GM21390 (cell line): ENCODE measurements around the gene PNPLA7.

Experiments used
- ATAC-seq: cut with Tn5 transposase; IDR thresholded peaks from one replicate; pipeline ENCODE4 v1.9.1; 2021; ENCODE audit not compliant: unreplicated experiment

Gene PNPLA7

DNA sequence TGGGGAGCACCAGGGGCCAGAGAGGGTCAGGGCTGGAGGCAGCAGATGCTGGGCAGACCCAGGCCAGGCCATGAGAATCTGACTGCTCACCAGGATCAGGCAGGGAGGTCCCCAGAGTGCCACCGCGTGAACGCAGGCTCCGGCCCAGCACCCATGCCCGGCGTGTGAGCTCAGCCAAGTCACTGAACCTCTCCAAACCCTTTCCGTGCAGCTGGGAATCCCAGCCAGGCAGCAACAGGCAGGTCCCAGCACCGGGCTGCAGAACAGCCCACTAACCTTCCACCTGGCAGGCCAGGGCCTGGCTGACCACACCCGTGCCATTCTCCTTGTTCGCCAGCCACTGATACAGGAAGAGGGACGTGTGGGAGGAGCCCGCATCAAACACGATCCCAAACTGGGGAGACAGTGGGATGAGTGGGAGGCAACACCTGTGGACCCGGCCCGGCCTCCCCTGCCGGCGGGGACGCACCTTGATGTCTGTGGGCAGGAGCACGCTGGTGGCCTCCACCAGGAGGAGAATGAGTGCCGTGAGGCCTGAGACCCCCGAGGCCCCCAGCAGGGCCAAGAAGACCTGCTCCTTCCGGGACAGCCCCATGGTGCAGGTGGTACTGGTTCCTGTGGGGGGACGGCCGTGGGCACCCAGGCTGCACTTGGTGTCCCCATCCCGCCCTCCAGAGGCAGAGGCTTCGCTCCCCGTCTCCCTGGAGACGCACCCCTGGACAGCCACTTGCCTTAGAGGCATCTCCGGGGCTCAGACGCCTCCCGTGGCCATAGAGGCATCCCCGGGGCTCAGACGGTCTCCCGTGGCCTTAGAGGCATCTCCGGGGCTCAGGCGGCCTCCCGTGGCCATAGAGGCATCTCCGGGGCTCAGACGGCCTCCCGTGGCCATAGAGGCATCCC is 112.3 kb downstream of the PNPLA7 start:
- ATAC-seq = no peak

DNA sequence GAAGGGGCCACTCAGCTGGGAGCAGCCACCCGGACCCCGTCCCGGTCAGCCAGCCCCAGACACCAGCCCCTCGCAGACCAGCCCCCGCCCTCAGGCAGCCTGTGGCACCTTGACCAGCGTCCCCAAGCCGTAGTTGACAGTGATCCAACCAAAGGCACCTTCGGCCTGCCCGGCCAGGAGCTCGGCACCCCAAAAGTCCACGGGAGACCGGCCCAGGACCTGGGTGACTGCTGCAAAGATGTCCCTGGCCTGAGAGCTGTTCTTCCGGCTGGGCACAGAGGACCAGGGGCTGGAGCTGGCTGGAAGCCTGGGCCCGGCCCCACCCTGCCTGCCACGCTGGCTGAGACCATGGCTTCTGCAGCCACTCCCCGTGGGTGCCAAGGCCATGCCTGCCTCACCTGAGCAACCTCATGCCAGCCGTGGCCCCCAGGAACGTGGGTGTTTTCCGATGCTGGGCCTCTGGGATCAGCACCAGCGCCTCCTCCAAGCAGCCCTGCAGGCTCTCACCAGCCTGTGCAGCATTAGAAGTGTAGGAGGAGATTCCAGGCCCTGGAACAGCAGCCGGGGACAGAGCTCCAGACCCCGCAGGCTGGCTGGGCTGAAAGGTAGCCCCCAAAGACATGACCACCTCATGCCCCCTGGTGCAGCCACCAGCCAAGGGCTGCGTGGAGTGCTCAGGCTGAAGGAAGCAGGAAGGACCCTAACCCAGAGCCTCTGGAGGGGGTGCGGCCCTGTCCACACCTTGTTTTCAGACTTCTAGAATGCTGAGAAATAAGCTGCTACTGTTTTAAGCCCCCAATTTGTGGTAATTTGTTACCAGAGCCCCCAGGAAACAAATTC is 113.2 kb downstream of the PNPLA7 start:
- no peak for ATAC-seq

DNA sequence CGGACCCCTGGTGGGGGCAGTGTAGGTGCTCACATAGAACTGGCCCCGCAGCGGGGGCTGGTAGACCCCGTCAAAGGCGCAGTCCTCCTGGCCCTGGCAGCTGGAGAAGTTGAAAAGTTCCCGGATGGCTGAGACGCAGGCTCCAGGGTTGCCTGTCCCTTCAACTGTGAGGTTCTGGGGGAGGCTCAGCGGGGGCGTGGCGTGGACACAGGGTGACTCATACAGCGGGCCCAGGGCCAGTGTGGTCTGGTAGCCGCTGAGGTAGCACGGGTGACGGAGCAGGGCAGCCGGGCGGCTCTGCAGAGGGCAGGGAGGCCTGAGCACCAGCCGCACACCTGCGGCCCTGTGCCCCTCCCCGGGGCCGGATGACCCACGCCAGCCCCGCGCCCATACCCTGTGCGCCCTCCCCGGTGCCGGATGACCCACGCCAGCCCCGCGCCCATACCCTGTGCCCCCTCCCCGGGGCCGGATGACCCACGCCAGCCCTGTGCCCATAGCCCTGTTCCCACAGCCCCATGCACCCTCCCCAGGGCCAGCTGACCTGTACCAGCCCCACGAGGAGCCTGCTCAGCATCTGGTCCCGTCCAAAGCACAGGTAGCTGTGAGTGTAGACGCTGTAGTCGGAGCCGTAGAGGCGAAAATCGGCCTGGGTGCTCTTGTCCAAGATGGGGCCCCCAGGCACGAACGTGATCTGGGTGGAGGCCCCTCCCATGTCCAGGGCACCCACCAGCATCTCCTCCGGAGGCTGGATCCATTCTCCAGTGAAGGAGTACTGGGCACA is 114.0 kb downstream of the PNPLA7 start:
- ATAC-seq = no peak

DNA sequence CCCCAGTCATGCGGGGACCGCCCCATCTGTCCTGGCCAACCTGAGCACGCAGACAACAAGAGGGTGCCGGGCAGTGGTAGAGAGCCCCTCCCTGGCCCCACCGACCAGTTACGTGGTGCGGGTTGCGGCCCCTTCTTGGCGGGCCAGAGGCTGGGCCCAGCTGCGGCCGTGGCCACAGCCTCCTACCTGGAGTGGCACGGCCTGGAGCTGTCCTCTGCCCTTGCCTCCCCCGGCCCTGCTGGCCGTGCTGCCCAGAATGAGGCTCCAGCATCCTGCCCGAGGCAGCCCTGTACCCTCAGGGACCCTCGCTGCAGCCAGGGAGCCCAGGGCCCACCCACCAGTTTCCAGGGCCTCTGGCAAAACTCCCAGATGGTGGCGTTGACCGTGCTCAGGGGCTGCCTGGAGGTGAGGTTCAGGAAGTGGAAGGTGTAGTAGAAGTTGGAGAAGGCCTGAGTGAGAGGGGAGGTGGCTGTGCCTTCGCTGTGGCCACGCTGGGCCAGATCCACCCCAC is 114.8 kb downstream of the PNPLA7 start:
- no peak for ATAC-seq

DNA sequence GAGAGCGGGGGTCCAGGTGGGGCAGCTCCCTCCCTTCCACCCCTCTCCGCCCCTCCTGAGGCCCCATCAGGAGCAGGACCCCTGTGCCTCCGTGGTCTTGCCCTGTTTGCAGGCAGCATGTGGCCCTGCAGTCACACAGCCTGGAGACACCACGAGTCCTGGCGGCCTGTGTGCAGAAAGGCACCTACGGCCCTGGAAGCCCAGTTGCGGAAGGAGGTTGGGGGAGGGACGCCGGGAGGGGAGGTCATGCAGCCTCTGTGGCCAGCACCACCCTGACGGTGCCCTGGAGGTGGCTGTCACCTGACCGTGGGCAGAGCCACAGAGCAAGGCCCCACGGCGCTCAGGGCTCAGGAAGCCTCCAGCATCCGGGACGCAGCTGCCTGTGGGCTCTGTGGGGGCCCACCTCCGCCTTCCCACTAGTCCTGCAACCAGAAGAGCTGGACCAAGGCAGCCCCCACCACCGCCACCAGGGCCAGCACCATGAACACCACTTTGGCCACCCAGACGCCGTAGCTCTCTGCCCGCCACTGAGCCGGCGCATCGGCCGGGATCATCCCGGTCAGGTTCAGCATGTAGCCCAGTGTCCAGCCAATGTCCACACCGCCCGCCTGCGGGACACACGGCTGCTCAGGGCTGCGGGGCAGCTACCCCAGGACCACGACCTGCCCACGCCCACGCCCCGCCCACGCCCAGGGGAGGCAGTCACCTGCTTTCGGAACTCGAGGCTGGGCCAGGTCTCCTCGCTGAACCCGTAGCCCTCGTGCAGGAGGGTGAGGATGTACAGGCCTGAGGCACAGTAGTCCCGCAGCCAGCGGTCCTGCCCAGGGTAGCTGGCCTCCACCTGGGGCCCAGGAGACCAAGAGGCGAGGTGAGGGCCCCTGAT is 115.5 kb downstream of the PNPLA7 start:
- no peak for ATAC-seq

DNA sequence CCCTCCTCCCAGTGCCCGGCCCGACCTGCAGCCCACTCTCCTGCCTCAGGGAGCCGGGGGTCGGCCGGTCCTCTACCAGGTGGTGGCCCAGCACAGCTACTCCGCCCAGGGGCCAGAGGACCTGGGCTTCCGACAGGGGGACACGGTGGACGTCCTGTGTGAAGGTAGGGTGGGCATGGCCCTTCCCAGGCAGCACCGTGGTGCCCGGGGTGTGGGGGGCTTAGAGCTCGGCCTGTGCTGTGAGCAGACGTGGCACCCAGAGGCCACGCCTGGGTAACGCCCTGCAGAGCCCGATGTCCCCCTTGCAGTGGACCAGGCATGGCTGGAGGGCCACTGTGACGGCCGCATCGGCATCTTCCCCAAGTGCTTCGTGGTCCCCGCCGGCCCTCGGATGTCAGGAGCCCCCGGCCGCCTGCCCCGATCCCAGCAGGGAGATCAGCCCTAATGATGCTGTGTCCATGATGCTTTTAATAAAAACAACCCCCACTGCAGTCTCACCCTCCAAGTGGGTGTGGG is 116.2 kb downstream of the PNPLA7 start:
- no peak for ATAC-seq

DNA sequence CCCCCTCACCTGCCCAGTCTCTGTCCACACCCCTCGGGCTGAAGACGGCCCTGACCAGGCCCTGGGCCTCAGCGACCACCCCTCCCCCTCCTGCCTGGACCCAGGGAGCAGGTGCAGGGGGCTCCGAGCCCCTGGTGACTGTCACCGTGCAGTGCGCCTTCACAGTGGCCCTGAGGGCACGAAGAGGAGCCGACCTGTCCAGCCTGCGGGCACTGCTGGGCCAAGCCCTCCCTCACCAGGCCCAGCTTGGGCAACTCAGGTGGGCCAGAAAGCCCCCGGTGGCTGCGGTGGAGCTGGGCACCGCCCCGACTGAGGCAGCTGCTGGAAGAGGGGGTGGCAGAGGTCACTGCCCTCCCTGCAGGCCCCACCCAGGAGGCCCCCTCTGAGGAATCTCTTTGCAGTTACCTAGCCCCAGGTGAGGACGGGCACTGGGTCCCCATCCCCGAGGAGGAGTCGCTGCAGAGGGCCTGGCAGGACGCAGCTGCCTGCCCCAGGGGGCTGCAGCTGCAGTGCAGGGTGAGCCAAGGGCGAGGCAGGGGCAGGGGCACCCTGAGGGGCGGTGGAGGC is 116.8 kb downstream of the PNPLA7 start:
- no peak for ATAC-seq

DNA sequence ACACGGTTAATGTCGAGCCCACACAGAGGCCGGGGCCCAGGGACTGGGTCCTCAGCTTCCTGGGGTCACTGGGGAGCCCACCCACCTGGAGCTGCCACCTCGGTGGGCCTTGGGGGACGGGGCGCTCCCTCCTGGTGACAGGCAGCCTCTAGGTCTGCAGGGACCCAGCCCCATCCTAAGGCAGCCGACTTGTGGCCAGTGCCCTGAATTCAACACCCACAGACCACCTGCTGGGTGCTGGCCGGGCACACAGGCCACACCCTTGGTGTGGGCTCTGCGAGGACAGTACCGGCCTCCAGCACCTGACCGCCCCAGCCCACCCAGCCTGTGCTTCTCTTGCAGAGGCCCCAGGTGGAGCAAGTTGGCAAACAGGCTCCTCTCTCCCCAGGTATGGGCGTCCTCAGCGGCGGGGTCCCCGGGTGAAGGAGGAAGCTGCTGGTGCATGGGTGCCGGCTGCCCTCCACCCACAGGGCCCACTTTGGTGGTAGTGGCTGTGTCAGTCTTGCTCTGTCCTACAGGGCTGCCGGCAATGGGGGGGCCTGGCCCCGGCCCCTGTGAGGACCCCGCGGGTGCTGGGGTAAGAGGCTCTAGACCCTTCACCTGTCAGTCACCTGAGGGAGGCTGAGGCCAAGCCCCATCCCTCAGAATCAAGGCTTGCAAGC is 117.4 kb downstream of the PNPLA7 start:
- ATAC-seq = no peak

DNA sequence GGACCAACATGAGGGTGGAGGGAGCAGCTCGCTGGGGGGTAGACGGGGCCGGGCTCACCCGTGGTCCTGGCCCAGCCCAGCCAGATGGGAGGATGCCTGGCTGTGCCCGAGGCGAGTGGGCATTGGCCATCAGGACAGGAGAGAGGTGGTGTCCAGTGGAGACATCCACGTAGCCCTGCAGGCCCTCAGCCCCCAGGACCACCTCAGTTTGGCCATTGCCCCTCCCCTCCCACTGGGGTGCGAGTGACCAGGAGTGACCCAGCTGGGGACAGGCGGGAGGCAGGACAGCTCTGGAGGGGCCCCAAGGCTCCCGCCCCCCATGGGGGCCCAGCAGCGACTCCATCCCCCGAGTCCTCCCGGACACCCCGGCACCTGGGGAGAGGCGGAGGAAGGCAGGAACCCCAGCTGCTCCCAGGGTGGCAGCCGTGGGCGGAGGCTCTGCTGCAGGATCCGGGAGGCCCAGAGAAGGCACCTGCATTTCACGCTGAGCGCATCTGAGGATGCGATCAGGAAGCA is 118.7 kb downstream of the PNPLA7 start:
- ATAC-seq = no peak

DNA sequence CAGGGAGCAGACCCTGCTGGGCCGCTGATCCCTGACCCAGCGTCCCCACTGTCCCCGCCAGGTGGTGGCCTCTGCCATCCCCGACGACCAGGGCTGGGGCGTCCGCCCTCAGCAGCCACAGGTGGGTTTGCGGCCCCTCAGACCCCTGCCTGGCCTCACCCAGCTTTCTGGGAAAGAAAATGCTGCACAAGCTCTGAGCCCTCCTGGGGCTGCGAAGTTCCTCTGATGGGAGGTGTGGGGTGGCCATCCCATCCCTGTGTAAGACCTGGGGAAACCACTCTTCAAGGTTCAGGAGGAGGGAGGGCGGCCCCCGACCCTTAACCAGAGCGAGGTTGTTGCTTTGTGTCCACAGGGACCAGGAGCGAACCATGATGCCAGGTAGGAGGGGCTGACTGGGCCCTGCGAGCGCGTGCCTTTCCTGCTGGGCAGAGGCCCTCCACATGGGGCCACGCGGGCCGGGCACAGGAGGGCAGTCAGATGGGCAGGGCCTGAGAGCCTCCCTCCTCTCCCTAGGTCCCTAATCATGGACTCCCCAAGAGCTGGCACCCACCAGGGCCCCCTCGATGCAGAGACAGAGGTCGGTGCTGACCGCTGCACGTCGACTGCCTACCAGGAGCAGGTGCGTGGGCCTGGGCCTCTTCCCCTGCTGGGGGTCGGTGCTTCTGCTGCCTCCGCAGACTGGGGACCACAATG is 119.3 kb downstream of the PNPLA7 start:
- no peak for ATAC-seq

DNA sequence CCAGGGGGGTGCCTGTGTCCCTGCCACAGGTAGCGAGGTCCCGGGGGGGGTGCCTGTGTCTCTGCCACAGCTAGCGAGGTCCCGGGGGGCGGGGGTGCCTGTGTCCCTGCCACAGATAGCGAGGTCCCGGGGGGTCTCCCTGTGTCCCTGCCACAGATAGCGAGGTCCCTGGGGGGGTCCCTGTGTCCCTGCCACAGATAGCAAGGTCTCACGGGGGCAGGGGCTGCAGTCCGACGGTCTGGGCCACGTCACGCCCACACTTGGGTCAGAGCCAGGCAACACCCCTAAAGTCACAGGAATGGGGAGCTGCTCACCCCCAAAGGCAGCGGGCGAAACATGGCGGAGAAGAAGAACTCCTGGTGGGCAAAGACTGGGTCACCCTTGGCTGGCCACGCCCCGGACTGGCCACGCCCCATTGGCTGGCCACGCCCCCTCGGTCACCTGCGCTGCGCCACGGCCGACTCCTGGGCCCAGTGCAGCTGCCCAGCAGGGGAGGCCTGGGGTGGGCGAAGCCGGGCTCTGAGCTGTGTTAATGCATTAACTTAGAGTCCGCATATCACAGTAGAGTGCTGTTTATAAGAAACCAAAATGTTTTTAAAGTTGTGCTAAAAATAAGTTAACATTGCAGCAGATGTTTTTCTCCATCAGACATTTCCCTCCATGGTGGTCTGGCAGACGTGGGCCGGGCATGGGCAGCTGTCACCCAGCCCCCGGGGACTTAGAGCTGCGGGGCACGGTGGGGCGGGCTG is 120.1 kb downstream of the PNPLA7 start:
- ATAC-seq = no peak

DNA sequence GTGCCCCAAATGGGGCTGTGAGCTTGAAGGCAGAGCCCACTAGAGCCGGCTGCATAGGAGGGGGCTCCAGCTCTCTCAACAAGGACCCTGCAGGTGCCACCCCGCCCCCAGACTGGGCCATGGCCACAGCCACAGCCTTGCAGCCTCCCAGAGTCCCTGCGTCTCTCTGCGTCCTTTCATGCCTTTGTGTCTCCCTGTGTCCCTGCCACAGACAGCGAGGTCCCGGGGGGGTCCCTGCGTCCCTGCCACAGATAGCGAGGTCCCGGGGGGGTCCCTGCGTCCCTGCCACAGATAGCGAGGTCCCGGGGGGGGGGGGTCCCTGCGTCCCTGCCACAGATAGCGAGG is 120.7 kb downstream of the PNPLA7 start:
- no peak for ATAC-seq

DNA sequence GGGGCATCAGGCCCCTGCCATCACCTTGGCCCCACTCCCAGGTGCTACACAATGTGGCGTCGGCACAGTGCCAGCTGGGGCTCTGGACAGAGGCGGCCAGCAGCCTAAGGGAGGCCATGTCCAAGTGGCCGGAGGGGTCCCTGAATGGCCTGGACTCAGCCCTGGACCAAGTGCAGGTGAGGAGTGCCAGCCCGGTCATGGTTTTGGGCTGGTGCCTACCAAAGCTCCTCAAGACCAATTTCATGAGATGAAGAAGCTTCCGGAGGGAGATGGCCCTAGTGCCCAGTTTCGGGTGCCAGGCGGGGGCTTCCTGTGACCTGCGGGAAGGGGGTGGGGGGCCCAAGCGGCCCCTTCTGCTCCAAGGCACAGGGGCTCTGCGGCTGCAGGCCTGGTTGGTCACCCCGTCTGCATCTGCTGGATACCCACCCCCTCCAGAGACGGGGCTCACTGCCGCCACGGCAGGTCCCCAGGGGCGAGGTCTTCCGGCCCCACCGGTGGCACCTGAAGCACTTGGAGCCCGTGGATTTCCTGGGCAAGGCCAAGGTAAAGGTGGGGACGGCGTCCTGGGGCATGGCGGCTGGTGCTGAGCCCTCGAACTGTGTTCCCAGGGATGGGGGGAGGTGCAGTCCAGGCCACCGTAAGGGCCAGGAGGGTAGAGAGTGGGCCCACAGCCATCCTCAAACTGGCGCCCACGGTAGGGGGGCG is 121.2 kb downstream of the PNPLA7 start:
- no peak for ATAC-seq

DNA sequence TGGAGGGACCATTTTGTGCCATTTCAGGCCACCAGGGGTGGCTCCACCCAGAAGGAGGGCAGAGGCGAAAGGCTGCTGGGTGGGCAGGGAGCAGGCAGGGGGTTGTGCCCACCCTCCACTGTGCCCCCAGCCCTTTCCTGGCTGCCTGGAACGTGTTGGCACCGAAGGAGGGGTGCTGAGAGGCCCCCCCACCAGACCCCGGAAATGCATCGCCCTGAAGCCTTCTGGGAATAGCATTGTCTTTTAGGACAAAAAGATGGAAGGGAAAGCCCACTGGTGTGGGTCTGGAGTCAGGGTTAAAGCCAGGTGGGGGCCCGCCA is 121.9 kb downstream of the PNPLA7 start:
- no peak for ATAC-seq

DNA sequence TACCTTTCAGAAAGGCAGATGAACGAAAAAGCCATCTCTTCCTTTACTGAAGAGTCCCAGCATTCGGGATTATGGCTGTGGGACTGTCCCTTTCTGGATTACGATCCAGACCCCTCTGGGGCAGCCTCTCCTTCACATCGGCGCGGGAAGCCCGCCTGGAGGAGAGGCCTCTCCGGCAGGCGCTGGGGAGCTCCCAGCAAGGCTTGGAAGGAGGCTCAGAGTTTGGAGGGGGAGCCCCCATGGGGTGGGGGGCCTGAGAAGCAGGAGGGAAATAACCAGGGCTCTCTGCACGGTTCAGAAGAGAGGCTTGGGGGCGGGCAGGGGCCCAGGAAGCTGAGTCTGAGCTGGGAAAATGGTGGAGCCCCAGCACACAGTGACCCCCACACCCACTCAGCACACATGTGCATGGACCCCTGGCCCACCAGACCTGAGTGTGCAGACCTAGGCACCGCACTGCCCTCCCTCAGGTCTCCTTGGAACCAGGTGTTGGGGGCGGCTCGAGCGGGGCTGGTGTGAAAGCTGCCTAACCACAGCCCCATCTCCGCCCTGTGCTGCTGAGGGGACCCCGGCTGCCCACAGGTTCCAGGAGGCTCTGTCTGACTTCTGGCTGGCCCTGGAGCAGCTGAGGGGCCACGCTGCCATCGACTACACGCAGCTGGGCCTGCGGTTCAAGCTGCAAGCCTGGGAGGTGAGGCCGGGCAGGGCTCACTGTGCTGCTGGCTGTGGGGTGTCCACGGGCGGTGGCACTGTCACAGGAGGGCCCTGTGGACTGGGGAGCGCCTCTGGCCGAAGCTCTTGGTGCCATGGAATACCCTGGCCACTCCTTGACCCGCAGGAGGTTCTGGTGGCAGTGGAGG is 122.5 kb downstream of the PNPLA7 start:
- no peak for ATAC-seq

DNA sequence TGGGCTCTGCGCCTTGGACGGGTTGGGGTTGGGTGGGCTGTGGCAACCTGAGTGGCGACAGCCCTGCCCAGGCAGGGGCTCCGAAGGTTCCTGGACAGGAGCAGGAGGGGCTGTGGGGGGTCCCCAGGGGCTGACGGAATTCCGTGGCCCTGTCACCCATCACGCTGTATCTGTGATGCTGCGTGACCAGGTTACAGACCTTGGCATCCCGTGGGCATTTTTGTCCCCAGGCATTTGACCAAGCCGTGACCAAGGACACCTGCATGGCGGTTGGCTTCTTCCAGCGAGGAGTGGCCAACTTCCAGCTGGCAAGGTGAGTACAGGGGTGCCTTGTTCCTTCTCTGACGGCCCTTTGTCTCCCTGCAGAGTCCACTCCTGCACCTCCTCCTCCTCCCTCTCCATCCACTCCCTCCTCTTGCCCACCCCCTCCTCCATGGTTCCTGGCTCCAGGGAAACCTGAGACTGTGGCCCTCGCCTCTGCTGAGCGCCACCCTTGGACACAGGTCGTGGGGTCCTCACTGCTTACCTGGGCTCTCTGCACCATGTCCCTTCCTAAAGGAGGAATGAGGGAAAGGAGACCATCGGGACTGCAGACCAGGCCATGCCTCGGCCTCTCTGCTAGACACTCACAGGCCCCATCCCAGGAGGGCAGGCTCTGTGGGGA is 124.1 kb downstream of the PNPLA7 start:
- ATAC-seq = no peak
